Inferior parietal cortex (tissue), 1 donor: ENCODE data around the gene WDR37.
"Not testable (repeated sequence)": the region's sequence is repeated elsewhere in the genome, so short reads cannot be mapped to it uniquely, and the experiment has no call there.

ENCODE experiments used
- DNase-seq: peaks from one replicate; pipeline ENCODE4 v3.0.0-alpha.2; 2016; ENCODE audit errors: extremely low spot score

The WDR37 gene

GRCh38 chr10:1041514-1041913, 14.7 kb upstream of the WDR37 start:
- DNase-seq = no peak

- no peak for DNase-seq
Measured at GRCh38 chr10:1043532-1043995, 12.6 kb upstream of the WDR37 start.

GRCh38 chr10:1044146-1044545, 12.0 kb upstream of the WDR37 start:
- no peak for DNase-seq

- DNase-seq = no peak
Measured at GRCh38 chr10:1044964-1045363, 11.2 kb upstream of the WDR37 start.

- no peak for DNase-seq
Measured at GRCh38 chr10:1045415-1045814, 10.8 kb upstream of the WDR37 start.

GRCh38 chr10:1047937-1048336, 8.2 kb upstream of the WDR37 start:
- no peak for DNase-seq

- DNase-seq = peak; percentile 42
Measured at GRCh38 chr10:1048349-1048731, 7.8 kb upstream of the WDR37 start.

GRCh38 chr10:1048732-1049424, 7.3 kb upstream of the WDR37 start, which contains the start of gene IDI1:
IDI1 (minus strand) TSS chr10:1049119; CDS start chr10:1049003, 116 bp downstream.
- peak; percentile 96 for DNase-seq

GRCh38 chr10:1049425-1049958, 6.7 kb upstream of the WDR37 start:
- no peak for DNase-seq

- DNase-seq = peak; percentile 41
Measured at GRCh38 chr10:1050145-1050544, 6.0 kb upstream of the WDR37 start.

GRCh38 chr10:1050554-1050953, 5.6 kb upstream of the WDR37 start:
- DNase-seq = no peak

- DNase-seq = no peak
Measured at GRCh38 chr10:1054684-1055083, 1.5 kb upstream of the WDR37 start.

- no peak for DNase-seq
Measured at GRCh38 chr10:1057106-1057657, 997 bp downstream of the WDR37 start.

- no peak for DNase-seq
Measured at GRCh38 chr10:1058017-1058416, 1.8 kb downstream of the WDR37 start.

- DNase-seq = no peak
Measured at GRCh38 chr10:1059902-1060301, 3.7 kb downstream of the WDR37 start.

- DNase-seq = no peak
Measured at GRCh38 chr10:1061930-1062774, 6.0 kb downstream of the WDR37 start.

GRCh38 chr10:1063232-1063865, 7.2 kb downstream of the WDR37 start:
- no peak for DNase-seq

GRCh38 chr10:1064964-1065247, 8.7 kb downstream of the WDR37 start:
- no peak for DNase-seq

- DNase-seq = not testable (repeated sequence)
Measured at GRCh38 chr10:1066734-1067133, 10.5 kb downstream of the WDR37 start.

GRCh38 chr10:1068380-1069361, 12.5 kb downstream of the WDR37 start:
- DNase-seq = no peak

GRCh38 chr10:1070919-1071318, 14.7 kb downstream of the WDR37 start:
- no peak for DNase-seq
